Measurements from ENCODE around the gene CCDC38.
"Not testable (repeated sequence)": the region's sequence is repeated elsewhere in the genome, so short reads cannot be mapped to it uniquely, and the experiment has no call there.

Gene CCDC38

DNA sequence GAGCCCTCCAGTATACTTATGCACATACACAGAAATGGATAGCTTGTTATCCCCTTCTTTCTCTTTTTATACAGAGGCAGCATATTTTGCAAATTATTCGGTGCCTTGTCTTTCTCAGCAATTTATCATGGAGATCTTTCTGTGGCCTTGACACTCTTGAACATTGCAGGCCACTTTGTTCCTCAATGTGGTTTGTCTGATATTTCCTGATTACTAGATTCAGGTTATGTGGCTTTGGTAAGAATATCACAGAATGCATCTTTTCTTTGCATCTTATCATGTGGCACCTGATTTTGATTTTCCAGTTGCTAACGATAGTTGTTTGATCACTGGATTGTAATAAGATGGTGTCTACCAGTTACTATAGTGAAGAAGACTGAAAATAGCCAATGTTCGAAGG lies 90.8 kb downstream of the CCDC38 start:
- Histone ChIP-seq H3K9ac (ENCODE audit: low read length) (no peak overlapping the region), H3K36me3 (ENCODE audit: insufficient read depth, low read length) (no peaks in the 10 kb centered on the region), H3K27ac (ENCODE audit: low read depth, low read length, poor library complexity, severe bottlenecking) (no peak overlapping the region), H3K9me2 (ENCODE audit: low read depth, low read length) (no peaks in the 10 kb centered on the region), H3K27me3 (ENCODE audit: insufficient read depth, low read length) (no peaks in the 10 kb centered on the region), H3F3A (ENCODE audit: insufficient read depth, low read length) (no peaks in the 10 kb centered on the region), H3K4me2 (ENCODE audit: low read length) (no peak overlapping the region), H2AFZ (ENCODE audit: low read length) (no peak overlapping the region), H3K4me1 (ENCODE audit: insufficient read depth, low read length, severe bottlenecking) (no peaks in the 10 kb centered on the region), H3K4me3 (ENCODE audit: low read depth, low read length, poor library complexity, severe bottlenecking) (no peak overlapping the region), H3K9me3 (ENCODE audit: low read length) (no peaks in the 10 kb centered on the region), H3K79me2 (ENCODE audit: insufficient read depth, low read length) (no peaks in the 10 kb centered on the region), H4K20me1 (ENCODE audit: insufficient read depth, low read length) (no peaks in the 10 kb centered on the region)
- TF ChIP-seq, protein P1, sequence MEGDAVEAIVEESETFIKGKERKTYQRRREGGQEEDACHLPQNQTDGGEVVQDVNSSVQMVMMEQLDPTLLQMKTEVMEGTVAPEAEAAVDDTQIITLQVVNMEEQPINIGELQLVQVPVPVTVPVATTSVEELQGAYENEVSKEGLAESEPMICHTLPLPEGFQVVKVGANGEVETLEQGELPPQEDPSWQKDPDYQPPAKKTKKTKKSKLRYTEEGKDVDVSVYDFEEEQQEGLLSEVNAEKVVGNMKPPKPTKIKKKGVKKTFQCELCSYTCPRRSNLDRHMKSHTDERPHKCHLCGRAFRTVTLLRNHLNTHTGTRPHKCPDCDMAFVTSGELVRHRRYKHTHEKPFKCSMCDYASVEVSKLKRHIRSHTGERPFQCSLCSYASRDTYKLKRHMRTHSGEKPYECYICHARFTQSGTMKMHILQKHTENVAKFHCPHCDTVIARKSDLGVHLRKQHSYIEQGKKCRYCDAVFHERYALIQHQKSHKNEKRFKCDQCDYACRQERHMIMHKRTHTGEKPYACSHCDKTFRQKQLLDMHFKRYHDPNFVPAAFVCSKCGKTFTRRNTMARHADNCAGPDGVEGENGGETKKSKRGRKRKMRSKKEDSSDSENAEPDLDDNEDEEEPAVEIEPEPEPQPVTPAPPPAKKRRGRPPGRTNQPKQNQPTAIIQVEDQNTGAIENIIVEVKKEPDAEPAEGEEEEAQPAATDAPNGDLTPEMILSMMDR (IDR thresholded peaks at IDR 0.05; ENCODE audit: low read length), result no peak
- TF ChIP-seq EZH2 (IDR thresholded peaks at IDR 0.05; ENCODE audit: borderline replicate concordance, low read length), result no peak

DNA sequence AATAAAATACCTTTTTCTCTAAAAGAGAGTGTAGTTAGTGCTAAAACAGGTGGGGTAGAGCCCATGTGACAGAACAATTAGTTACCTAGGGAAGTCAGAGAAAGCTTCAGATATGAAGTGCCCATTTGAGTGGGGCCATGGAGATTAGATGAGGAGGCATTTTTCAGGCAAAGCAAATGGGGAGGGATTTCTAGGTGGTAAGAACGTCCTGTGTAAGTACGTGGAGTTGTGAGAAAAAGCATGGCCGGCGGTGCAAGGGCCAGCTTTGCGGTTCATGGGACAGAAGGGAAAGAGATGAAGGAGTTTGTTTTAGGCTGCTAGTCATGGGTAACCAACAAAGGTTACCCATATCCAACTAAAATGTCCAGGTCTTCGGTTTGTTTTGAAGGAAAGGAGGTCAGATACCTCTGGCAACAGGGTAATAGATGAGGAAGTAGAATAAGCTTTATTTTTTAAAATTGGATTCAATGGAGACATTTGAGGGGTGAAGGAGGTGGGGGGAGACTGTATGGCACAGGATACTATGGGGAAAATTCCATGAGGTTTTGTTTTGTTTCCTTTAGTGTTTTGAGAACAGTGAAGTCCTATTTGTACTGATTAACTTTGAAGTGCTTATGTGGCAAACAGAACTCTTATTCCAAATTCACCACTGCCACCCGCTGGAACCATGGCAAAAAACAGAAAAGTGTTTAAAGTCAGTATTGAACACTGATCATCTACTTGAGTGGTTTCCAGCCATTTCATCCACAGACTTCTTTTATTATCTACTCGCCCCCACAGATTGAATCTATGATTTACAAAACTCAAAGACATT lies 93.6 kb downstream of the CCDC38 start:
- Histone ChIP-seq H2AFZ (ENCODE audit: low read length) (no peak overlapping the region), H3K27me3 (ENCODE audit: insufficient read depth, low read length) (no peaks in the 10 kb centered on the region), H3K4me3 (ENCODE audit: low read depth, low read length, poor library complexity, severe bottlenecking) (no peak overlapping the region), H3K36me3 (ENCODE audit: insufficient read depth, low read length) (no peaks in the 10 kb centered on the region), H3F3A (ENCODE audit: insufficient read depth, low read length) (no peaks in the 10 kb centered on the region), H3K4me1 (ENCODE audit: insufficient read depth, low read length, severe bottlenecking) (no peaks in the 10 kb centered on the region), H4K20me1 (ENCODE audit: insufficient read depth, low read length) (no peaks in the 10 kb centered on the region), H3K9ac (ENCODE audit: low read length) (no peak overlapping the region), H3K9me3 (ENCODE audit: low read length) (no peaks in the 10 kb centered on the region), H3K27ac (ENCODE audit: low read depth, low read length, poor library complexity, severe bottlenecking) (no peak overlapping the region), H3K4me2 (ENCODE audit: low read length) (no peak overlapping the region), H3K79me2 (ENCODE audit: insufficient read depth, low read length) (no peaks in the 10 kb centered on the region), H3K9me2 (ENCODE audit: low read depth, low read length) (no peaks in the 10 kb centered on the region)
- TF ChIP-seq, protein P1 (IDR thresholded peaks at IDR 0.05; ENCODE audit: low read length), result 0 out of 2 replicates have a peak, but pooled peaks have one; percentile 12
- no peak for TF ChIP-seq EZH2 (IDR thresholded peaks at IDR 0.05; ENCODE audit: borderline replicate concordance, low read length)

DNA sequence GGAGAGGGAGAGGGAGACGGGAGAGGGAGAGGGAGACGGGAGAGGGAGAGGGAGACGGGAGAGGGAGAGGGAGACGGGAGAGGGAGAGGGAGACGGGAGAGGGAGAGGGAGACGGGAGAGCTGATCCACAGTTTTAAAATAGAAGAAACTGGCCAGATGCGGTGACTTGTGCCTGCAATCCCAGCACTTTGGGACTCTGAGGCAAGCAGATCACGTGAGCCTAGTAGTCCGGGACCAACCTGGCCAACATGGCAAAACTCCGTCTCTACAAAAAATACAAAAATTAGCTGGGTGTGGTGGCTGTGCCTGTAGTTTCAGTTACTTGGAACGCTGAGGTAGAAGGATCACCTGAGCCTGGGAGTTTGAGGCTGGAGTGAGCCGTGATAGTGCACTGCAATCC lies 100.0 kb downstream of the CCDC38 start:
- not testable (repeated sequence) for H3K4me2 ChIP-seq (ENCODE audit: low read length); H2AFZ ChIP-seq (ENCODE audit: low read length); H3K4me3 ChIP-seq (ENCODE audit: low read depth, low read length, poor library complexity, severe bottlenecking); H3K9ac ChIP-seq (ENCODE audit: low read length); H3K9me2 ChIP-seq (ENCODE audit: low read depth, low read length); H3K9me3 ChIP-seq (ENCODE audit: low read length); H4K20me1 ChIP-seq (ENCODE audit: insufficient read depth, low read length); H3K27ac ChIP-seq (ENCODE audit: low read depth, low read length, poor library complexity, severe bottlenecking); H3K36me3 ChIP-seq (ENCODE audit: insufficient read depth, low read length); H3K27me3 ChIP-seq (ENCODE audit: insufficient read depth, low read length); H3K4me1 ChIP-seq (ENCODE audit: insufficient read depth, low read length, severe bottlenecking); H3K79me2 ChIP-seq (ENCODE audit: insufficient read depth, low read length); H3F3A ChIP-seq (ENCODE audit: insufficient read depth, low read length)

DNA sequence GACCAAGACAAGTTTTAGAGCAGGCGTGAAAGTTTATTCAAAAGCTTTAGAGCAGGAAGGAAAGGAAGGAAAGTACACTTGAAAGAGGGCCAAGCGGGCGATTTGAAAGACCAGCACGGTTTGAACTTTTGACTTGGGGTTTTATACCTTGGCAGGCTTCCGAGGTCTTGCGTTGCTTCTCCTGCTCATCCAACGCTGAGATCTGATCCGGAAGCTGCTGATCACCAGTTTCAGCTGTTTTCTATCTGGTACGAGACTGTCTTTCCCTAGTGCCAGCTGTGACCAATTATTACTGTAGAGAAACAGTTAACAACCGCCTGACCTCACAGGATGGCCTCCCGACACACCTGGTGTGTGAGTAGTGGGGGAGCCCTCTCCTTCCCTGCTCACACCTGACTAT lies 104.3 kb downstream of the CCDC38 start:
- no peaks in the 10 kb centered on the region for H3F3A ChIP-seq (ENCODE audit: insufficient read depth, low read length)
- TF ChIP-seq, protein P1 (IDR thresholded peaks at IDR 0.05; ENCODE audit: low read length), result no peak
- H3K9me3 ChIP-seq (ENCODE audit: low read length), result no peaks in the 10 kb centered on the region
- H3K9me2 ChIP-seq (ENCODE audit: low read depth, low read length), result no peaks in the 10 kb centered on the region
- no peak overlapping the region for H3K4me2 ChIP-seq (ENCODE audit: low read length)
- no peaks in the 10 kb centered on the region for H4K20me1 ChIP-seq (ENCODE audit: insufficient read depth, low read length)
- no peaks in the 10 kb centered on the region for H3K79me2 ChIP-seq (ENCODE audit: insufficient read depth, low read length)
- H3K27ac ChIP-seq (ENCODE audit: low read depth, low read length, poor library complexity, severe bottlenecking), result no peak overlapping the region
- H3K36me3 ChIP-seq (ENCODE audit: insufficient read depth, low read length), result no peaks in the 10 kb centered on the region
- H3K27me3 ChIP-seq (ENCODE audit: insufficient read depth, low read length), result no peaks in the 10 kb centered on the region
- no peak overlapping the region for H3K4me3 ChIP-seq (ENCODE audit: low read depth, low read length, poor library complexity, severe bottlenecking)
- H3K9ac ChIP-seq (ENCODE audit: low read length), result no peak overlapping the region
- no peaks in the 10 kb centered on the region for H3K4me1 ChIP-seq (ENCODE audit: insufficient read depth, low read length, severe bottlenecking)
- H2AFZ ChIP-seq (ENCODE audit: low read length), result no peak overlapping the region
